Omental fat pad (tissue), 4 donors: ENCODE measurements around the gene IFT122. TPM values are rescaled to one million over a fixed set of nuclear protein-coding genes. Genes with fewer than 3 reads are reported as not detected.

Source experiments
- ATAC-seq: fragments of 150-250 bp; one replicate; pipeline ENCODE4 v1.9.1; 2016; ENCODE audit warnings: mild to moderate bottlenecking, moderate library complexity; ENCODE audit not compliant: low FRiP score
- DNase-seq: peaks from one replicate; pipeline ENCODE4 v3.0.0-alpha.2; 2019; ENCODE audit warnings: low spot score
- small RNA-seq: library from RNA; depleted of rRNA; stranded (forward); fragments of <200 nt; gene quantifications from one replicate; pipeline ENCODE3, GENCODE V24; 2016
- total RNA-seq, 4 donors: library from RNA; depleted of rRNA; stranded (reverse); fragments of >200 nt; gene quantifications; one replicate each; pipeline ENCODE4 v1.1.0, GENCODE V29; 2016
- TF ChIP-seq, protein P1 (sequence below), 3 donors: fragments of 450-650 bp; IDR thresholded peaks; one replicate each; pipeline ENCODE4 v1.5.1; 2016 to 2017; ENCODE audit warnings: antibody characterized with exemption in 3 of 3, mild to moderate bottlenecking in 3 of 3, moderate library complexity in 2 of 3

Gene IFT122
- total RNA-seq, 4 donors from 2014 or later: 19.6 to 62.9 (median 28.2) TPM

GRCh38 chr3:129567176-129567705, 127.2 kb downstream of the IFT122 start:
- ATAC-seq (no peak), DNase-seq (no peak)
- TF ChIP-seq, protein P1, sequence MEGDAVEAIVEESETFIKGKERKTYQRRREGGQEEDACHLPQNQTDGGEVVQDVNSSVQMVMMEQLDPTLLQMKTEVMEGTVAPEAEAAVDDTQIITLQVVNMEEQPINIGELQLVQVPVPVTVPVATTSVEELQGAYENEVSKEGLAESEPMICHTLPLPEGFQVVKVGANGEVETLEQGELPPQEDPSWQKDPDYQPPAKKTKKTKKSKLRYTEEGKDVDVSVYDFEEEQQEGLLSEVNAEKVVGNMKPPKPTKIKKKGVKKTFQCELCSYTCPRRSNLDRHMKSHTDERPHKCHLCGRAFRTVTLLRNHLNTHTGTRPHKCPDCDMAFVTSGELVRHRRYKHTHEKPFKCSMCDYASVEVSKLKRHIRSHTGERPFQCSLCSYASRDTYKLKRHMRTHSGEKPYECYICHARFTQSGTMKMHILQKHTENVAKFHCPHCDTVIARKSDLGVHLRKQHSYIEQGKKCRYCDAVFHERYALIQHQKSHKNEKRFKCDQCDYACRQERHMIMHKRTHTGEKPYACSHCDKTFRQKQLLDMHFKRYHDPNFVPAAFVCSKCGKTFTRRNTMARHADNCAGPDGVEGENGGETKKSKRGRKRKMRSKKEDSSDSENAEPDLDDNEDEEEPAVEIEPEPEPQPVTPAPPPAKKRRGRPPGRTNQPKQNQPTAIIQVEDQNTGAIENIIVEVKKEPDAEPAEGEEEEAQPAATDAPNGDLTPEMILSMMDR (IDR thresholded peaks at IDR 0.05): no peak

GRCh38 chr3:129567939-129568338, 127.9 kb downstream of the IFT122 start:
- no peak for DNase-seq
- TF ChIP-seq, protein P1 (IDR thresholded peaks at IDR 0.05): no peak
- no peak for ATAC-seq

DNA sequence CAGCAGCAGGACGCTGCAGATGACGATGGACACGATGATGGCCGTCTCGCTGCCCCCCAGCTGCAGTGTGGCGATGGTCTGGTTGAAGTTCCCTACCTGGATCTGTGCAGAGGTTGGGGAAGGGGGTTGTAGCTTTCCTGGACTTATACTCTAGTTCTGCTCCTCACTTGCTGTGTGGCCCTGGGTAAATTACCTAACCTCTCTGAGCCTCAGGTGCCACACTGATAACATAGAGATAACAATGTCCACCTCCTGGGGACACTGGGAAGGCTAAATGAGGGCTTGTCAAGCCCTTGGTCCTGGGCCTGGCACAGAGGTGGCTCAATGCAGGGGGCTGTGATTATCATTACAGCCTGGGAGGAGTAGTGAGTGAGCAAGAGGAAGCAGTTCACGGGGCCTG, 129.8 kb downstream of the IFT122 start:
- no peak for ATAC-seq
- TF ChIP-seq, protein P1 (IDR thresholded peaks at IDR 0.05): no peak
- DNase-seq: no peak

Small RNA genes within 50 kb of the gene (small RNA-seq; reads per million reads assigned to genes)
- gene SNORA7B: 44.1 reads per million, percentile 95 among the genes with 10 or more reads in this experiment

Other genes with a start within 250 kb of the IFT122 start
- 100 to 1,000 TPM; 107 to 148 (median 127) TPM for gene COPG1, start 190.6 kb upstream of the IFT122 start, total RNA-seq
- 10 to 100 TPM; 25.9 to 30.3 (median 27.1) TPM for gene HMCES, start 161.4 kb upstream of the IFT122 start, total RNA-seq
- 1 to 10 TPM in 2 of 4 donors, under 1 TPM in 2; 0.24 to 2.8 (median 1.0) TPM for gene EFCAB12, start 11.6 kb upstream of the IFT122 start, total RNA-seq
- 10 to 100 TPM; 15.6 to 29.3 (median 27.8) TPM for gene MBD4, start 276 bp upstream of the IFT122 start, total RNA-seq
- under 1 TPM in 1 of 4 donors, not detected in 3; 0.28 TPM for gene RHO, start 88.4 kb downstream of the IFT122 start, total RNA-seq
- not detected for gene H1-8, start 103.0 kb downstream of the IFT122 start, total RNA-seq
- gene PLXND1, start 166.5 kb downstream of the IFT122 start, total RNA-seq: 100 to 1,000 TPM in 3 of 4 donors, 10 to 100 TPM in 1; 82.7 to 364 (median 170) TPM